Brain microvascular endothelial cell (primary cell): Measurements from ENCODE around the gene INPP5F.

Experiments used
- DNase-seq: peaks from one replicate; pipeline ENCODE4 v3.0.0-alpha.2; 2020
- H3K27ac ChIP-seq: fragments of 250-450 bp; sonication (Bioruptor Pico); 2 replicates; pipeline ENCODE4 v1.5.1; 2020; ENCODE audit warnings: mild to moderate bottlenecking, moderate library complexity
- H3K27me3 ChIP-seq: fragments of 250-450 bp; sonication (Bioruptor Pico); replicated peaks from 2 replicates; pipeline ENCODE4 v1.5.1; 2020; ENCODE audit warnings: mild to moderate bottlenecking
- H3K36me3 ChIP-seq: fragments of 250-450 bp; sonication (Bioruptor Pico); replicated peaks from 2 replicates; pipeline ENCODE4 v1.5.1; 2020; ENCODE audit warnings: mild to moderate bottlenecking
- H3K4me3 ChIP-seq: 2 replicates; pipeline ENCODE4 v1.5.1; 2011; ENCODE audit warnings: low read depth, mild to moderate bottlenecking, control low read depth, low read length, moderate library complexity
- CTCF ChIP-seq: IDR thresholded peaks from 2 replicates; pipeline ENCODE4 v1.5.1; 2011; ENCODE audit warnings: low read depth, mild to moderate bottlenecking, moderate library complexity, low read length, control low read depth, inconsistent platforms; ENCODE audit errors: missing control alignments
- in situ Hi-C: cut with HindIII; loops from 2 replicates; pipeline ENCODE4 v1.10.0; 2017; ENCODE audit warnings: low sequenced_read_pairs, low pct_ligation_motif_present

The INPP5F gene

DNA sequence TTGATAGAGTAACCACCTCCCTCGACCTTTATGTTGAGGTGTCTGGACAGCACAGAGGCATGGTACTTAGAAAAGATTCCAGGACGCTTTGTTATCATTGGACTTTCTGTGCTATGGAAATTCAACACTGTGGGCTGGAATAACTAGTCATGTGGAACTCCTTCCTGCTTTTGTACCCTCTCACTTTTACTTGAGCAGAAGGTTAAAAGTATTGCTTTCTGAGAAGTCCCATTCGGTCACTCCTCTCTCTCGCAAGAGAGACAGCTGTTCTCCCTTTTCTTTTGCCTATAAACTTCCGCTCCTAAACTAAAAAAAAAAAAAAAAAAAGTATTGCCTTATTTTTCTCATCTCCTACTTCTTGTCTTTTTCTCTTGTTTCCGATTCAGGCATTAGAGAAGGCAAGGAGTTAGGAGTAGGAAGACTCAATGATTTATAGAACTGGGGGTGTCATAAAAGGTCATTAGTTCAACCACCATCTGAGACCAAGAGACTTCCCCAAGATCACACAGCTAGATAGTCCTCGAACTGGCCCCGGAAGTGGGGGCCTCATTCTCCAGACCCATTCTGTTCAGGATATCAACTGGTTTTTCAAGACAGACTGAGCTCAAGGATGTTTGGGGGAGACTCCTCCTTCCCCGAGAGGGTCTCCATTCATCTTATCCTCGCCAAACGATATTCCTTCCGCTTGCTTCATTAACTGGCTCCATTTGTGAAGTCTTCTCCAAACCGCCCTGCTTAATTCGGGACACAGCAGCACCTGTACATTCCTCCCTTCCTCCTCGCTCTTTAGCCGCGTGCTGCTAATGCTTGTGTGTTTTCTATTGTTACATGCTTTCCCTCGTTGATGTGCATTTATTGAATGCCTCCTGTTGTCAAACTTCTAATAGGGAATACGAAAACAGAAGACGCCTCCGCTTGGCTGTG is 995 bp upstream of the INPP5F start:
- no peak for TF ChIP-seq CTCF
- DNase-seq, result no peak
- H3K36me3 ChIP-seq, result no peaks in the 10 kb centered on the region
- peak overlapping the region; percentile 70 for H3K27ac ChIP-seq
- no peaks in the 10 kb centered on the region for H3K27me3 ChIP-seq
- H3K4me3 ChIP-seq, result peak overlapping the region; percentile 69
- in situ Hi-C loops, result no loop called here

GRCh38 chr10:119725517-119725827 is 378 bp upstream of the INPP5F start:
- in situ Hi-C loops, result no loop called here
- no peaks in the 10 kb centered on the region for H3K27me3 ChIP-seq
- peak overlapping the region; percentile 69 for H3K4me3 ChIP-seq
- H3K27ac ChIP-seq, result peak overlapping the region; percentile 70
- DNase-seq, result no peak
- no peaks in the 10 kb centered on the region for H3K36me3 ChIP-seq
- TF ChIP-seq CTCF, result no peak

DNA sequence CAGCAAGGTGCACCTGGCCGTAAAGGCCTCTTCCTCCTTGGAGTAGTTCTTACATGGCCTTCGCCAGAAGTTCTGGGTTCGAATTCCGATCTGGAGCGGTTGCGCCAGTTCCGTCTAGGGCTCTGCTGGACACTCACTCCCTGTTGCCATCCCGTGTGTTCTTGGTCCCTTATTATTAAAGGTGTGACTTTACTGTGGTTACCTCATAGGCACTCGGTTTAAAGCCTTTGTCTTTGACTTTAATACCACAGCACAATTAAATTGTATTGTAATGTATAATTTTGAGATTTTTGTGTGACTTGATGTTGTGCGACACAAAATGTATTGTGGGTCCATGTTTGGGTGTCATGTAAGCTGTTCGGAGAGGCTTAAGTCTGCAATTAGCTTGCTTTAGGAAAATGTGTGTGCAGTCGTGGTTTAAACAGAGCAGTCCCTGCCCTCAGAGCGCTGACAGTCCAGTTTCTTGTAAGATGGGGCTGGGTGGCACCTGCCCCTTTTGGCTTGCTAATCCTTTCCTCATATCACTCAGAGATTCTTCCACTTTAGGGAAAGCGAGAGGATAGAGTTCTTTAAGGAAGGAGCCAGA is 919 bp downstream of the INPP5F start:
- H3K27ac ChIP-seq, result no peak overlapping the region
- DNase-seq, result no peak
- peak overlapping the region; percentile 69 for H3K4me3 ChIP-seq
- TF ChIP-seq CTCF, result no peak
- in situ Hi-C loops, result no loop called here
- no peaks in the 10 kb centered on the region for H3K36me3 ChIP-seq
- H3K27me3 ChIP-seq, result no peaks in the 10 kb centered on the region

GRCh38 chr10:119728172-119728800 is 2.4 kb downstream of the INPP5F start:
- no peak for DNase-seq
- Histone ChIP-seq H3K4me3 (no peak overlapping the region), H3K27ac (no peak overlapping the region), H3K36me3 (no peaks in the 10 kb centered on the region), H3K27me3 (no peaks in the 10 kb centered on the region)
- TF ChIP-seq CTCF, result no peak
- in situ Hi-C loops, result no loop called here

DNA sequence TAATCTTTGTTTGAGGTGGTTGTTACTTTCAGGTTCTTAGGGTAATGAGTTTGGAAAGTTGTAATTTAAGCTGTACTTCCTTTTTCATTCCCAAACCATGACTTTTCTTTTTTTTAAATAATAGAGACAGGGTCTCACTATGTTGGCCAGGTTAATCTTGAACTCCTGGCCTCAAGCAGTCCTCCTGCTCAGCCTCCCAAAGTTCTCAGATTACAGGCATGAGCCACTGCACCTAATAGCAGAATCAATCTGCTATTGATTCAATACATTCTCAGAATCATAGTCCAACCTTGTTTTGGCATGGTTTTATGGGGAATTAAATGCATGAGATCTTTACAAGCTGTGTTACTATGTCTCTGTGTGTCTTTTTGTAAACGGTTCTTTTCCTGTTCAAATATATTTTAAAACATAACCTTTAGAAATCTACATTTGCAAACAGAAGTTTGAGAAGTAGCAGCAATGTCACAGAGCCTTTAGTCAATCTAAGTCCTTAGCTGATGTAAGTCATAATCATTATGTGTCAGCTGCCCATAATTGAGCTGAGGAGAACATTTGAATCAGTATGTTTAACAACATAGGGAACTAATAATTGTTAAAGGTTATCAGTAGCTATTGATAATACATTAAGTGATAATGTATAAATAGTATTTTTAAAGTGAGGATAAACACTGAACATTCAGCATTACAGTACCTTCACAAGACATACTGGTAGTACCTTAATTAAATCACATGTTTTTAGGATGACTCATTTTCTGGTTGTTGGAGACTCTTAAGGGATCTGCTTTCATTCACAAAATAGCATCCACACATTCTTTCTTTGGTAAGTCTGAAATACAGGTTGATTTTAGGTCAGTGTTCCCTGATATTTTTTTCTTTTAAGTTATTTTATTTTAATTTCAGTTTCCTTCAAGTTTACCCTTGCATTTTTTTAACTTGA is 8.8 kb downstream of the INPP5F start:
- no peak for DNase-seq
- no peak for TF ChIP-seq CTCF
- Histone ChIP-seq H3K4me3 (no peak overlapping the region), H3K27me3 (no peaks in the 10 kb centered on the region), H3K36me3 (no peaks in the 10 kb centered on the region), H3K27ac (no peak overlapping the region)
- in situ Hi-C loops, result no loop called here
